Epithelial cell of proximal tubule (primary cell): ENCODE measurements around the gene ACAP3. TPM values are rescaled to one million over a fixed set of nuclear protein-coding genes. Genes with fewer than 3 reads are reported as not detected.

ENCODE experiments used
- DNase-seq: peaks from one replicate; pipeline ENCODE4 v3.0.0-alpha.2; 2011; ENCODE audit warnings: low read depth
- H3K4me3 ChIP-seq: 2 replicates; pipeline ENCODE4 v1.5.1; 2011; ENCODE audit warnings: low read depth, mild to moderate bottlenecking, low read length
- CTCF ChIP-seq: conservative IDR thresholded peaks from 2 replicates; pipeline ENCODE4 v1.5.1; 2012; ENCODE audit warnings: low read depth, mild to moderate bottlenecking, low read length
- total RNA-seq: library from RNA; depleted of rRNA; stranded (reverse); fragments of >200 nt; gene quantifications from 2 replicates; pipeline ENCODE4 v1.2.3, GENCODE V29; 2015

ACAP3 gene
- total RNA-seq, 1 donor from 2014 or later: 29.1 TPM

- DNase-seq: no peak
- TF ChIP-seq CTCF: no peak
- H3K4me3 ChIP-seq: peak overlapping the region; percentile 92
Observed at GRCh38 chr1:1324084-1324523, 16.4 kb upstream of the ACAP3 start.

GRCh38 chr1:1322952-1323351 is 15.2 kb upstream of the ACAP3 start:
- TF ChIP-seq CTCF: no peak
- H3K4me3 ChIP-seq: no peak overlapping the region

DNA sequence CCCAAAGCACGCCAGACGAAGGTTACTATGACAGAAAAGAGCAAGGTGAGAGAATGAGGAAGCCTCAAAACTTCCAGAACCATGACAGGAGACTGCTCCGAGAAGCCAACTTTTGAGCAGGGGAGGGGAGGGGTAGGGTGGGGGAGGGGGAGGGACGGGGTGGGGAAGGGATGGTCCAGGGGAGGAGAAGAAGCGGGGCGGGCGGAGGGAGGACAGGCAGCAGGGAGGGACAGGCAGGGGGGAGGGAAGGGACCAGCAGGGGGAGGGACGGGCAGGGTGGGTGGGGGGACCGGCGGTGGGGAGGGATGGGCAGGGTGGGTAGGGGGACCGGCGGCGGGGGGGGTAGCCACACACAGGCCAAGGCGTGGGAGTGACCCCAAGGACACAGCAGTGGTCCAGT is 14.7 kb upstream of the ACAP3 start:
- H3K4me3 ChIP-seq: no peak overlapping the region
- TF ChIP-seq CTCF: no peak
- DNase-seq: no peak

More at GRCh38 chr1:1322952-1323351, 15.2 kb upstream of the ACAP3 start:
- DNase-seq: no peak

DNA sequence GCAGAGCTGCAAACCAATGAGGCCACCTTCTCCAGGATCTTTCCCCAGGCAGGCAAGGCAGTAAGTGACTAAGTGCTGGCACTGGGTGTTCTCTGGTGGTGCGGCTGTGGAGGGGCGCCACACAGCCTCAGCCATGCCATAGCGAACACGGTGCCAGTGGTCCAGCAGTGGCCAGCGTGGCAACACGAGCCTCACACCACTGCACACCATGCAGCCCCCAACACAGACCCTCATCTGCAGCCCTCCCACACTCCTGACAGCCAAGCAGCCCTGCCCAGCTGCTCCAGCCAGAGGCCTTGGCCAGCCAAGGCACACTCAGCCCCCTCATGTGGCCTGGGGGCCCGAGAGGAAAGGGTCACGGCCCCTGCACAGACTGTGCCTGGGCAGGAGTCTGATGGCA is 13.7 kb upstream of the ACAP3 start:
- H3K4me3 ChIP-seq: no peak overlapping the region
- no peak for TF ChIP-seq CTCF
- no peak for DNase-seq

- no peak for TF ChIP-seq CTCF
- H3K4me3 ChIP-seq: no peak overlapping the region
- no peak for DNase-seq
Observed at GRCh38 chr1:1320666-1321448, 13.1 kb upstream of the ACAP3 start.

DNA sequence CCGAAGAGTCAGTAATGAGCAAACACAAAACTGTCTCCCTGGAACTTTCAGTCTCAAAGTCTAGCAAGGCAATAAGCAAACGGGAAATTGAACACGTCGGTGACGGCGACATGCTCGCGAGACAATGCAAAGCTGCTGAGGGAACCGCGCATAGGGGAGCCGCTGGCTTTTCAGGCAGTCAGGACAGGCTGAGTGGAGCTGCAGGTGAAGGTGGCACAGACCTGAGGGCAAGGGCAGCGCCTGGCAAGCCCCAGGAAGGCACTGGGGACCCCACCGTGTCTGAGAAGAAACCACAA is 11.9 kb upstream of the ACAP3 start:
- no peak overlapping the region for H3K4me3 ChIP-seq
- DNase-seq: no peak
- no peak for TF ChIP-seq CTCF
